ENCODE data around the gene NSA2.
"Not testable (repeated sequence)": the region's sequence is repeated elsewhere in the genome, so short reads cannot be mapped to it uniquely, and the experiment has no call there.

Gene NSA2

GRCh38 chr5:74766849-74767578 is at the start of gene NSA2, which contains the start of gene GFM2:
TSS of gene NSA2 (plus strand) at chr5:74767249. CDS start at chr5:74767361, 112 bp downstream.
TSS of gene GFM2 (minus strand) at chr5:74767117. CDS start at chr5:74763742, 3,375 bp downstream.
- FAIRE-seq, result no peak
- DNase-seq (ENCODE audit: low spot score), result peak; percentile 63

- no peak for FAIRE-seq
These were observed 49.5 kb upstream of the NSA2 start for GRCh38 chr5:74717596-74717995.

DNA sequence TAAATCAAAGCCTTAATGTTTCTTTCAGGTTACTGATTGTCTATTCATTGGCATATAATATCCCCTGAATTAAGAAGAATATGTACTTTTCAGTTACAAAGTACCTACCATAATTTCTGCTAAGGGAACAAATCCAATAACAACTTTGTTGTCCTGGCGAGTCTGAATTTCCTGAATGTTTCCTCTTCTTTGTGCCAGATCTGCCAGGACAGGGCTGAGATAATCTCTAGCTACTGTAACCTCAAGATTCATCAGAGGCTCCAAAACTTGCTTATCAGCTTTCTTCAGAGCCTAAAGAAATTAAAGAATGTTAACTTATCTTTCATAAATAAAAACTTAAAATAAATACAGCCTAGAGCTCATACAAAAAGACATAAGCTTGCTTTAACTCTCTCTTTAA is 44.8 kb upstream of the NSA2 start:
- no peak for DNase-seq (ENCODE audit: low spot score)
- no peak for FAIRE-seq

More at GRCh38 chr5:74717596-74717995, 49.5 kb upstream of the NSA2 start:
- DNase-seq (ENCODE audit: low spot score), result no peak

DNA sequence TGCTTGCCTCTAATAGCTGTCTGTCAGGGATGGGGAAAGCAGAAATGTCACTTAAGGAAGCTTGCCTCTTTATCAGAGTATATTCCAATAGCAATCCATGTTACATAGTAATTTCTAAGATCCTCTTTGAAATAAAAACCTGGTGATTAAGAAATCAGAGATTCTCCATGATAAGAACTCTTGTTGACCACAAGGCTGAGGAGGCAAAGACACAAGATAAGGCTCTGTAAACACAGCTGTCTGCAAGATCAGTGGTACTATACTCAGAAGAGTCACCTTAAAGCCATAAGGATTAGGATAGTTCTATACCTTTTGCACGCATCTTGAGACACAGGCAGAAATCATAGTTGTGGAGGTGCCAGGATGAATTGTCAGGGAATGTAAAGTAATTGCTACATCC is 41.7 kb upstream of the NSA2 start:
- FAIRE-seq (no peak), DNase-seq (ENCODE audit: low spot score) (no peak)

GRCh38 chr5:74736759-74737158 is 30.3 kb upstream of the NSA2 start:
- no peak for DNase-seq (ENCODE audit: low spot score)
- no peak for FAIRE-seq

GRCh38 chr5:74738406-74738805 is 28.6 kb upstream of the NSA2 start:
- DNase-seq (ENCODE audit: low spot score) (no peak), FAIRE-seq (no peak)

GRCh38 chr5:74748742-74749141 is 18.3 kb upstream of the NSA2 start:
- DNase-seq (ENCODE audit: low spot score); FAIRE-seq: not testable (repeated sequence)

GRCh38 chr5:74761241-74761640 is 5.8 kb upstream of the NSA2 start:
- DNase-seq (ENCODE audit: low spot score) (peak; percentile 29), FAIRE-seq (peak; percentile 77)

- DNase-seq (ENCODE audit: low spot score) (peak; percentile 81), FAIRE-seq (peak; percentile 87)
These were observed 4.5 kb upstream of the NSA2 start for GRCh38 chr5:74762599-74762998.

DNA sequence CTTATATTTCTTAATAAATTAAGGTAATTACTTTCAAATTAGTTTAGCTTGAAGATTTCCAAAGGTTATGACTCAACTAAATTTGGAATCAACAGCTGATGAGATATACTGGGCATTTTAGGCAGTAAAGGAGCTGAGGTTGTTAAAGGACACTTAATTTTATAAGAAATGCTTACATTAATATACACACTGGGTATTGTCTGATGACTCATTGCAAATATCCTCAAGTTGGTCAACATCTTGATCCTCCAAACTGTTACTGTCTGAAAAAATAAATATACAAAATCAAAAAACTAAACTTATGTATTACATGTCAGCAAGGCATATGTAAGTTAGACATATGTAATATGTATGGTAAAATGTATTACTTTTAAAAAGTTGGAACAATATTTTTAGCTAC is 3.5 kb upstream of the NSA2 start:
- FAIRE-seq, result no peak

DNA sequence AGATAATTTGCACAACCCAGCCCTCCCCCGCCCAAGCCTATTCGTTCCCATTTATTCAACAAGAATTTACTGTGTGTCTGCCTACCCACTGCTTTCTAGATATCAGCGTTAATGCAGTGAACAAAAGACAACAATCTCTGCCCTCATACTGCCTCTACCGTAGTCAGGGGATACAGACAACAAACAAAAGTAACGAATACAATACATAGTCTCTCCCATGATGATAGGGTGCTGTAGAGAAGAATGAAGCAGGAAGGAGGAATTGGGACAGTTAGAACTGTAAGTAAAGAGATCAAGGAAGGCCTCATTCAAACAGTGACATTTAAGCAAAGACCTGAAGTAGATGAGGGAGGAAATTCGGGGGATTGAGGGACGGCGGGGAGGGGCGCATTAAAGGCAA is 1.8 kb upstream of the NSA2 start:
- no peak for FAIRE-seq
- no peak for DNase-seq (ENCODE audit: low spot score)

More for the DNA sequence above, 3.5 kb upstream of the NSA2 start:
- no peak for DNase-seq (ENCODE audit: low spot score)

GRCh38 chr5:74765929-74766328 is 1.1 kb upstream of the NSA2 start:
- FAIRE-seq (no peak), DNase-seq (ENCODE audit: low spot score) (no peak)

DNA sequence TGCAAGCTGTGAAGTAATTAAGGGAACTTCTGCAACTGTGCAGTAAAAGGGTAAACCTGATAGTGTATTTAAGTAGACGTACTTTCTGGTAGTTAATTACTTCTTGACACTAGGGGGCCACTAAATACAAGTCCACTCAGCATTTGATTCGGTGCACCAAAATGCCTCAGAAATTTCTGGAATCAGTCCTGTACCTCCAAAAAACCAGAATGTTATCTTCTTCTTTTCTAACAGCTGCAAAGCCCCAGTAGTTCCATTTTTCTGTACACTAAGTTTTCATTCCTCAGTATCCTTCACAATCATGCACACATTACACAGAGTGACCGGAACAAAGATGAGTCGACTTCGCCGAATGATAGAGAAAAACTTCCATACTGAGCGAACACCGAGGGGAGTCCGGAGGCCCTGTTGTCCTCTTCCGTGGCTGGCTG is 616 bp upstream of the NSA2 start:
- peak; percentile 14 for DNase-seq (ENCODE audit: low spot score)
- no peak for FAIRE-seq

GRCh38 chr5:74767579-74767913 is 497 bp downstream of the NSA2 start:
- no peak for FAIRE-seq
- DNase-seq (ENCODE audit: low spot score), result no peak

DNA sequence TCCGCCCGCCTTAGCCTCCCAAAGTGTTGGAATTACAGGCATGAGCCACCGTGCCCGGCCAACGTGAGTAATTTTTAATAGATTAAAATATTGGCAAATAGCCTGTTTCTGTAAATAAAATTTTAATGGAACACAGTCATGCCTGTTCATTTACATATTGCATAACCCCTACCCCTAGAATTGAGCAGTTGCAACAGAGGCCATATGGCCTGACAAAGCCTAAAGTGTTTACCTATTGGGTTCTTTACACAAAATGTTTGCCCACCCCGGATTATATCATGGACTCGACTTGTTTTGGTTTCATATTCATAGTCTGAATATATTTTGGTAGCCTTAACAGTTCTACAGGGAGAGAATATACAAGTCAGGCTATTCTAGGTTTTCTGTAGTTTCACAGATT is 5.3 kb downstream of the NSA2 start:
- no peak for FAIRE-seq
- no peak for DNase-seq (ENCODE audit: low spot score)

DNA sequence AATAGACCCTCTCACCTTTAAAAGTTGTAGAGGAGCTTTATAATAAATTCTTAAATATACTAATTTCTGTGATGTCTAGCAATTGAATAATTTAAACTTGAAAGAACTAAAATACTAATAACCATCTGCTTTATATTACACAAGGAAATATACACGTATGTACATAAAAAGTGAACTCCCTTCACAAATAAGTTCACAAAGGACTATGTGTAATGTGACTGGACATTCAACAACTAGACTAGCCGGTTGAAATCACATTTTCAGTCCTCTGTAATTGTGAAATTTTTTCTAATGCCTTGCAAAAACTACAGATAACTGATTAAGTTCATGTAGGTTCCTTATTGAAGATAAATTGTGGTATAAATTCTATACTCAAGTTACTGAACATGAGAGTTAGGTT is 11.6 kb downstream of the NSA2 start:
- FAIRE-seq (no peak), DNase-seq (ENCODE audit: low spot score) (no peak)

- no peak for FAIRE-seq
- no peak for DNase-seq (ENCODE audit: low spot score)
These were observed 19.8 kb downstream of the NSA2 start for GRCh38 chr5:74786851-74787250.

- DNase-seq (ENCODE audit: low spot score) (no peak), FAIRE-seq (no peak)
These were observed 20.4 kb downstream of the NSA2 start for GRCh38 chr5:74787424-74787823.

DNA sequence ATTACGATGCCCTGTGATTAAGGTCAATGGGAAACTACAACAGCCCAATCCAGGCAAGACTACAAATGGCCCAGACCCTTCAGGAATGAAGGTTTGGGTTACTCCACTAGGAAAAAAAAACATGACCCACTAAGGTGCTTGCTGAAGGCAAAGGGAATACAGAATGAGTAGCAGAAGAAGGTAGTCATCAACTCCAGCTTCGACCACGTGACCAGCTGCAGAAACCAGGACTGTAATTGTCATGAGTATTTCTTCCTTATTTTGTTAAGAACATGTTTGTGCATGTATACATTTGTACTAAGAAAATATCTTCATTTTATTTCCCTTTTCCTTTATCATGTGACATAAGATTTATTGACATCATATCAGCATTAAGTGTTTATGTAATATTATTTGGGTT is 24.6 kb downstream of the NSA2 start:
- FAIRE-seq; DNase-seq (ENCODE audit: low spot score): not testable (repeated sequence)

GRCh38 chr5:74798977-74799911 is 32.2 kb downstream of the NSA2 start:
- FAIRE-seq, result peak; percentile 78
- peak; percentile 57 for DNase-seq (ENCODE audit: low spot score)

- no peak for FAIRE-seq
These were observed 34.1 kb downstream of the NSA2 start for GRCh38 chr5:74801197-74801596.

GRCh38 chr5:74801941-74802340 is 34.9 kb downstream of the NSA2 start:
- no peak for DNase-seq (ENCODE audit: low spot score)
- no peak for FAIRE-seq

More at GRCh38 chr5:74801197-74801596, 34.1 kb downstream of the NSA2 start:
- DNase-seq (ENCODE audit: low spot score), result no peak

All from RCC 7860 (cell line).